ENCODE data around the gene CDH8. TPM values are rescaled to one million over a fixed set of nuclear protein-coding genes. Genes with fewer than 3 reads are reported as not detected.

The CDH8 gene
- total and polyA plus RNA-seq, 2 donors (not counting 1 experiment from before 2014, with no cell fraction given), result not detected

- H3K4me1 ChIP-seq (ENCODE audit: control insufficient read depth in 2 of 2, insufficient read depth in 2 of 2, low read length in 2 of 2), result no peaks in the 10 kb centered on the region
- H4K20me1 ChIP-seq (ENCODE audit: control insufficient read depth, insufficient read depth, low read length, poor library complexity, severe bottlenecking), result no peaks in the 10 kb centered on the region
- H3K79me2 ChIP-seq (ENCODE audit: control insufficient read depth, insufficient read depth, low read length), result no peaks in the 10 kb centered on the region
- Mint-ChIP-seq H3K27me3 (no peaks in the 10 kb centered on the region), H3K27ac (no peak overlapping the region), H3K4me3 (no peak overlapping the region), H3K9me3 (ENCODE audit: insufficient read depth) (peaks cover 4% of the 10 kb centered on the region), H3K4me1 (no peaks in the 10 kb centered on the region)
- POLR2A ChIA-PET, result no interaction called here
- no peaks in the 10 kb centered on the region for H3K36me3 ChIP-seq (replicated peaks in 1 of 2; ENCODE audit: control extremely low read depth in 1 of 2, control insufficient read depth in 1 of 2, extremely low read depth in 1 of 2, insufficient read depth in 2 of 2, low read length in 1 of 2)
- TF ChIP-seq CTCF (IDR thresholded peaks at IDR 0.05), result no peak
- TF ChIP-seq EZH2 (IDR thresholded peaks at IDR 0.05; ENCODE audit: borderline replicate concordance, insufficient read depth, low read depth, low read length, poor library complexity, severe bottlenecking), result no peak
- DNase-seq, result no peak
- CTCF ChIA-PET, result no interaction called here
- H3K9me3 ChIP-seq (ENCODE audit: control extremely low read depth in 1 of 3, control insufficient read depth in 2 of 3, insufficient read depth in 1 of 3, low read length in 2 of 3), result no peaks in the 10 kb centered on the region
- ATAC-seq (ENCODE audit: low read depth), result no peak
- H3K27ac ChIP-seq (ENCODE audit: low read length in 2 of 2), result no peak overlapping the region
- no peak overlapping the region for H3K9ac ChIP-seq (ENCODE audit: low read length)
- H3K4me3 ChIP-seq (ENCODE audit: control extremely low read depth in 1 of 5, extremely low read depth in 1 of 5, insufficient read depth in 1 of 5, low read depth in 2 of 5, low read length in 4 of 5), result no peak overlapping the region
- no peak overlapping the region for H3K4me2 ChIP-seq (replicated peaks; ENCODE audit: low read depth, low read length, poor library complexity, severe bottlenecking)
- H3K27me3 ChIP-seq (replicated peaks in 1 of 4; ENCODE audit: control extremely low read depth in 1 of 4, control insufficient read depth in 3 of 4, insufficient read depth in 4 of 4, low read length in 3 of 4), result no peaks in the 10 kb centered on the region
- H2AFZ ChIP-seq (ENCODE audit: insufficient read depth, low read depth, low read length, poor library complexity, severe bottlenecking), result no peak overlapping the region
- no CpG with 5 or more reads among the region's 3 CpGs for WGBS (ENCODE audit: insufficient coverage)
- intact Hi-C loops (cut with micrococcal nuclease), result no loop called here
Observed at GRCh38 chr16:61797296-61797795, 238.9 kb downstream of the CDH8 start.

GRCh38 chr16:61792194-61792909 lies 243.9 kb downstream of the CDH8 start:
- Histone ChIP-seq H3K9me3 (ENCODE audit: control extremely low read depth in 1 of 3, control insufficient read depth in 2 of 3, insufficient read depth in 1 of 3, low read length in 2 of 3) (no peaks in the 10 kb centered on the region), H3K4me1 (ENCODE audit: control insufficient read depth in 2 of 2, insufficient read depth in 2 of 2, low read length in 2 of 2) (no peaks in the 10 kb centered on the region), H3K9ac (ENCODE audit: low read length) (no peak overlapping the region), H2AFZ (ENCODE audit: insufficient read depth, low read depth, low read length, poor library complexity, severe bottlenecking) (no peak overlapping the region), H3K27me3 (replicated peaks in 1 of 4; ENCODE audit: control extremely low read depth in 1 of 4, control insufficient read depth in 3 of 4, insufficient read depth in 4 of 4, low read length in 3 of 4) (no peaks in the 10 kb centered on the region), H4K20me1 (ENCODE audit: control insufficient read depth, insufficient read depth, low read length, poor library complexity, severe bottlenecking) (no peaks in the 10 kb centered on the region), H3K4me2 (replicated peaks; ENCODE audit: low read depth, low read length, poor library complexity, severe bottlenecking) (no peak overlapping the region), H3K4me3 (ENCODE audit: control extremely low read depth in 1 of 5, extremely low read depth in 1 of 5, insufficient read depth in 1 of 5, low read depth in 2 of 5, low read length in 4 of 5) (no peak overlapping the region), H3K27ac (ENCODE audit: low read length in 2 of 2) (no peak overlapping the region), H3K79me2 (ENCODE audit: control insufficient read depth, insufficient read depth, low read length) (no peaks in the 10 kb centered on the region), H3K36me3 (replicated peaks in 1 of 2; ENCODE audit: control extremely low read depth in 1 of 2, control insufficient read depth in 1 of 2, extremely low read depth in 1 of 2, insufficient read depth in 2 of 2, low read length in 1 of 2) (no peaks in the 10 kb centered on the region)
- 83% methylated on average over 1 of the region's 4 CpGs for WGBS (ENCODE audit: insufficient coverage)
- ChIA-PET POLR2A (no interaction called here), CTCF (no interaction called here)
- ATAC-seq (ENCODE audit: low read depth) (no peak), DNase-seq (no peak)
- Mint-ChIP-seq H3K27ac (no peak overlapping the region), H3K4me3 (no peak overlapping the region), H3K4me1 (no peaks in the 10 kb centered on the region), H3K27me3 (no peaks in the 10 kb centered on the region), H3K9me3 (ENCODE audit: insufficient read depth) (peaks cover 2% of the 10 kb centered on the region)
- intact Hi-C loops (cut with micrococcal nuclease), result no loop called here
- TF ChIP-seq EZH2 (IDR thresholded peaks at IDR 0.05; ENCODE audit: borderline replicate concordance, insufficient read depth, low read depth, low read length, poor library complexity, severe bottlenecking) (no peak), CTCF (IDR thresholded peaks at IDR 0.05) (no peak)
